Karpas-422 (cell line): ENCODE results near the gene TFF1. TPM values are rescaled to one million over a fixed set of nuclear protein-coding genes. Genes with fewer than 3 reads are reported as not detected.

Experiments used
- DNase-seq: peaks from one replicate; pipeline ENCODE4 v3.0.0-alpha.2; 2015
- H2AFZ ChIP-seq: fragments of 200-600 bp; sonication (generic); 2 replicates; pipeline ENCODE4 v1.6.1; 2014; ENCODE audit warnings: antibody characterized with exemption, low read length, mixed read lengths
- H3K27ac ChIP-seq: fragments of 200-600 bp; sonication (generic); 2 replicates; pipeline ENCODE4 v1.5.1; 2014; ENCODE audit warnings: mild to moderate bottlenecking, low read length, moderate library complexity
- H3K27me3 ChIP-seq: fragments of 200-600 bp; sonication (generic); 2 replicates; pipeline ENCODE4 v1.6.1; 2014; ENCODE audit warnings: low read length, mixed read lengths
- H3K36me3 ChIP-seq: fragments of 200-600 bp; sonication (generic); 2 replicates; pipeline ENCODE4 v1.6.1; 2014; ENCODE audit warnings: low read length, mixed read lengths; ENCODE audit not compliant: insufficient read depth
- H3K4me1 ChIP-seq: fragments of 200-600 bp; sonication (generic); 2 replicates; pipeline ENCODE4 v1.6.1; 2014; ENCODE audit warnings: mild to moderate bottlenecking, low read length, mixed read lengths
- H3K4me2 ChIP-seq: fragments of 200-600 bp; sonication (generic); 2 replicates; pipeline ENCODE4 v1.6.1; 2014; ENCODE audit warnings: low read length, low read depth, mild to moderate bottlenecking; ENCODE audit not compliant: poor library complexity, severe bottlenecking
- H3K4me3 ChIP-seq: fragments of 200-600 bp; sonication (generic); 2 replicates; pipeline ENCODE4 v1.5.1; 2014; ENCODE audit warnings: mild to moderate bottlenecking, antibody characterized with exemption, low read length, mixed read lengths
- H3K79me2 ChIP-seq: fragments of 200-600 bp; sonication (generic); 2 replicates; pipeline ENCODE4 v1.6.1; 2014; ENCODE audit warnings: mild to moderate bottlenecking, low read length, mixed read lengths
- H3K9ac ChIP-seq: fragments of 200-600 bp; sonication (generic); 2 replicates; pipeline ENCODE4 v1.6.0; 2014; ENCODE audit warnings: low read length
- H3K9me2 ChIP-seq: fragments of 200-600 bp; sonication (generic), shearing (Covaris generic); replicated peaks from 2 replicates; pipeline ENCODE4 v1.6.0; 2014; ENCODE audit warnings: mild to moderate bottlenecking, low read length, moderate library complexity; ENCODE audit not compliant: insufficient read depth
- H3K9me3 ChIP-seq: fragments of 300-700, 200-600 bp; sonication (generic); 2 replicates; pipeline ENCODE4 v1.6.1; 2014; ENCODE audit warnings: low read length, mixed read lengths
- H4K20me1 ChIP-seq: fragments of 200-600 bp; sonication (generic); 2 replicates; pipeline ENCODE4 v1.6.1; 2014; ENCODE audit warnings: mild to moderate bottlenecking, antibody characterized with exemption, low read length, low read depth; ENCODE audit not compliant: insufficient read depth
- total RNA-seq: library from RNA; depleted of rRNA; stranded (reverse); fragments of >200 nt; shearing (Covaris generic); gene quantifications from 2 replicates; pipeline ENCODE4 v1.2.3, GENCODE V29; 2014; ENCODE audit warnings: low replicate concordance

Gene TFF1
- total RNA-seq, 1 experiment from 2014 or later, result not detected

DNA sequence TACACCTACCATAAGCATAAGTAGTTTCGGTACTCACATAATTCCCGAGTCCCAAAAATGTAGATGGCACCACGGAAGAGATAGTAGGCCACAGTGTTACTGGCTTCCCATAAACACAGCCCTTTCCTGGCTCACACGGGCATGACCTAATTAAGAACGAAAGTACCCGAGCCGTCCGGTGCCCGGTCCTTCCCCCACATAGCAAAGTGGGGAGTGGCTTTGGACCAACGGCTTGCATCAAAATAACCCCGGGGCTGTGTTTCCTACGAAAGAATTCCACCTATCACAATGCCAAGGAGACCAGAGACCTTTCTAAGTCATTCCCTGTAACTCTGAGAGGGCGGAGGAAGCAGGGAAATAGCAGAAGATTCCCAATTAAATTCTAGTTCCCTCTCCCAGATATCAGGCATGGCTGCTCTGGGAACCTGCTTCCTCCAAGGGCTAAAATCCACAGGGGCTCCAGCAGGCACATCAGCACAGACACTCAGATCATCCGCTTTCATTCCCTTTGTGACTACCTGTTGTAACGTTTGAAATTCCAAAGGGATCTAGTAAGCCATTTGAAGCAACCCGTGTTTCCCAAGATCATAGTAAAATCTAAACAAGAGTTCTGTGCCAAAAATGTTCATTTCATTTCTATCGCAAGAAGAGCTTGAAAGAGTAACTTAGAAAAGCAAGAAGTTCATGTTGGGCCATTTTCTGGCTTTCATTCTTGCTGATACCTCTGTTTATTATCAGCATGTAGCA lies 29.7 kb upstream of the TFF1 start, which contains the start of gene TMPRSS3:
Gene TMPRSS3 (minus strand): TSS at position 148 of the 747 bp plus-strand sequence. CDS start 635 bp downstream, outside the sequence.
- Histone ChIP-seq H3K27ac (no peak within 1 kb of the TSS), H3K4me2 (peak within 1 kb of the TSS; percentile 66), H3K4me1 (peaks cover 51% of the 10 kb centered on the region), H4K20me1 (no peaks in the 10 kb centered on the region), H3K9me3 (no peaks in the 10 kb centered on the region), H3K27me3 (no peaks in the 10 kb centered on the region), H3K79me2 (no peaks in the 10 kb centered on the region), H3K9me2 (no peaks in the 10 kb centered on the region), H2AFZ (no peak within 1 kb of the TSS), H3K9ac (no peak within 1 kb of the TSS), H3K36me3 (no peaks in the 10 kb centered on the region), H3K4me3 (peak within 1 kb of the TSS; percentile 36; the same call in 1 of the 2 replicates)
- DNase-seq, result no peak

- Histone ChIP-seq H3K4me1 (peaks cover 45% of the 10 kb centered on the region), H4K20me1 (no peaks in the 10 kb centered on the region), H3K4me2 (no peak overlapping the region), H3K9me2 (no peaks in the 10 kb centered on the region), H3K9me3 (no peaks in the 10 kb centered on the region), H3K27me3 (no peaks in the 10 kb centered on the region), H3K9ac (no peak overlapping the region), H2AFZ (no peak overlapping the region), H3K27ac (no peak overlapping the region), H3K4me3 (no peak overlapping the region), H3K36me3 (no peaks in the 10 kb centered on the region), H3K79me2 (no peaks in the 10 kb centered on the region)
- no peak for DNase-seq
Measured at GRCh38 chr21:42395302-42395701, 29.0 kb upstream of the TFF1 start.

DNA sequence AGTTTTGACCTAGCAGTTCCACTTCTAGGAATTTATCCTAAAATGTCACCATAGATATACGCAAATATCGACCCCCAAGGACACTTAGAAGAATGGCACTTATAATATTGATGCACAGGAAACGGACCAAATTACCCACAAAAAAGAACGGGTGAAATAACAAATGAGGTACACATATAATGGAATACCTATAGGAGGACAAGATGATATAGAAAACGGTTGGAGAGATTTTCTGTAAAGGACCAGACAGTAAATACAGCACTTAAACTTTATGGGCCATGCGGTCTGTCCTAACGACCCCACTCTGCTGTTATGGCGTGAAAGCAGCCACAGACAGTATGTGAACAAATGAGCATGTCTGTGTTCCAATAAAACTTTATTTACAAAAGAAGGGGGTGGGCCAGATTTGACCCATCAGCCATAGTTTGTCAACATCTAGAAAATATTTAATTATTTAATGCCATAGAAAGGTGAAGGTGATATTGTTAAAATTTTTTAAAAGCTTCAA lies 27.2 kb upstream of the TFF1 start:
- Histone ChIP-seq H3K9ac (no peak overlapping the region), H3K4me3 (no peak overlapping the region), H3K4me2 (peak overlapping the region; percentile 28), H3K9me3 (no peaks in the 10 kb centered on the region), H4K20me1 (no peaks in the 10 kb centered on the region), H3K4me1 (peaks cover 35% of the 10 kb centered on the region), H3K79me2 (no peaks in the 10 kb centered on the region), H3K36me3 (no peaks in the 10 kb centered on the region), H3K9me2 (no peaks in the 10 kb centered on the region), H2AFZ (no peak overlapping the region), H3K27ac (no peak overlapping the region), H3K27me3 (no peaks in the 10 kb centered on the region)
- no peak for DNase-seq

DNA sequence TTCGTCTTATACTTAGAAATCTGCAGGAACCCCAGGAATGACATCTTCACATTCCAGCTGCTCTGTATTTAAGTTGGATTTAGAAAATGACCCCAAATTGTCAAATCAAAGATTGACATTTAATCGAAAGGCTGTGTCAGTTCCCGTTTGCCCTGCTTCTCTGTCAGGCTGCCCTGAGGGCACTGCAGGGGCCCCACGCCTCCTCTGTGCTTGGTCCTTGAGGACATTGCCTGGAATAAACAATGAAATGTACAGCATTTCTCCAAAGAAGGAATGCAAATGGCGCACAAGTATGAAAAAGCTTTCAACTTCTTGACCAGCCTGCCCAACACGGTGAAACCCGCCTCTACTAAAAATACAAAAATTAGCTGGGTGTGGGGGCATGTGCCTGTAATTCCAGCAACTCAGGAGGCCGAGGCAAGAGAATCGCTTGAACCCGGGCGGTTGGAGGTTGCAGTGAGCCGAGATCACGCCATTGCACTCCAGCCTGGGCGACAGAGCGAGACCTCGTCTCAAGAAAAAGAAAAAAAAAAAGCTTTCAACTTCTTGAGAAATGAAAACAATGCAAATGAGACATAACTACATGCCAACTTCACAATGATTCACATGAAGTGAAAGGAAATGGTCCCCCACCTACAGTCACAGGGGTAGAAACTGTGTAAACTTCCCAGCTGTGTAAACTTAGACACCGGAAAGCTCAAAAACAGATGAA lies 26.6 kb upstream of the TFF1 start:
- H3K4me3 ChIP-seq, result no peak overlapping the region
- no peak overlapping the region for H3K9ac ChIP-seq
- no peaks in the 10 kb centered on the region for H3K9me2 ChIP-seq
- no peak overlapping the region for H2AFZ ChIP-seq
- no peaks in the 10 kb centered on the region for H4K20me1 ChIP-seq
- H3K9me3 ChIP-seq, result no peaks in the 10 kb centered on the region
- H3K27me3 ChIP-seq, result no peaks in the 10 kb centered on the region
- peak overlapping the region; percentile 28 for H3K4me2 ChIP-seq
- no peaks in the 10 kb centered on the region for H3K79me2 ChIP-seq
- no peaks in the 10 kb centered on the region for H3K36me3 ChIP-seq
- peak; percentile 48 for DNase-seq
- H3K27ac ChIP-seq, result no peak overlapping the region
- H3K4me1 ChIP-seq, result peaks cover 29% of the 10 kb centered on the region

- no peak overlapping the region for H3K27ac ChIP-seq
- no peak for DNase-seq
Measured at GRCh38 chr21:42391297-42391696, 25.0 kb upstream of the TFF1 start.

GRCh38 chr21:42390696-42391095 lies 24.4 kb upstream of the TFF1 start:
- Histone ChIP-seq H4K20me1 (no peaks in the 10 kb centered on the region; the same call in 1 of the 2 replicates), H3K79me2 (no peaks in the 10 kb centered on the region), H2AFZ (no peak overlapping the region), H3K4me1 (peaks cover 11% of the 10 kb centered on the region), H3K9me2 (no peaks in the 10 kb centered on the region), H3K36me3 (no peaks in the 10 kb centered on the region), H3K9ac (no peak overlapping the region), H3K4me3 (no peak overlapping the region), H3K9me3 (no peaks in the 10 kb centered on the region), H3K27me3 (no peaks in the 10 kb centered on the region), H3K4me2 (no peak overlapping the region), H3K27ac (no peak overlapping the region)
- no peak for DNase-seq

More at GRCh38 chr21:42391297-42391696, 25.0 kb upstream of the TFF1 start:
- Histone ChIP-seq H3K27me3 (no peaks in the 10 kb centered on the region), H3K9me2 (no peaks in the 10 kb centered on the region), H3K9me3 (no peaks in the 10 kb centered on the region), H4K20me1 (no peaks in the 10 kb centered on the region), H2AFZ (no peak overlapping the region), H3K79me2 (no peaks in the 10 kb centered on the region), H3K4me1 (peaks cover 13% of the 10 kb centered on the region), H3K4me3 (no peak overlapping the region), H3K4me2 (no peak overlapping the region), H3K36me3 (no peaks in the 10 kb centered on the region), H3K9ac (no peak overlapping the region)

- H2AFZ ChIP-seq, result no peak overlapping the region
- H3K79me2 ChIP-seq, result no peaks in the 10 kb centered on the region
- no peak for DNase-seq
- H3K36me3 ChIP-seq, result no peaks in the 10 kb centered on the region
- no peak overlapping the region for H3K9ac ChIP-seq
- H3K9me2 ChIP-seq, result no peaks in the 10 kb centered on the region
- H3K4me2 ChIP-seq, result no peak overlapping the region
- H3K9me3 ChIP-seq, result no peaks in the 10 kb centered on the region
- no peaks in the 10 kb centered on the region for H3K27me3 ChIP-seq
- H4K20me1 ChIP-seq, result no peaks in the 10 kb centered on the region; the same call in 1 of the 2 replicates
- peaks cover 12% of the 10 kb centered on the region for H3K4me1 ChIP-seq
- no peak overlapping the region for H3K4me3 ChIP-seq
- H3K27ac ChIP-seq, result no peak overlapping the region
Measured at GRCh38 chr21:42390193-42390592, 23.9 kb upstream of the TFF1 start.

GRCh38 chr21:42389449-42389835 lies 23.1 kb upstream of the TFF1 start:
- Histone ChIP-seq H3K27me3 (no peaks in the 10 kb centered on the region), H4K20me1 (no peaks in the 10 kb centered on the region; the same call in 1 of the 2 replicates), H3K36me3 (no peaks in the 10 kb centered on the region), H3K27ac (no peak overlapping the region), H3K4me2 (no peak overlapping the region), H3K9me2 (no peaks in the 10 kb centered on the region), H3K9me3 (no peaks in the 10 kb centered on the region), H3K4me1 (peaks cover 18% of the 10 kb centered on the region), H3K4me3 (no peak overlapping the region), H3K9ac (no peak overlapping the region), H2AFZ (no peak overlapping the region), H3K79me2 (no peaks in the 10 kb centered on the region)
- no peak for DNase-seq
